Umbilical cord (tissue), 2 donors: ENCODE measurements around the gene PRDM11. TPM values are rescaled to one million over a fixed set of nuclear protein-coding genes. Genes with fewer than 3 reads are reported as not detected.

Source experiments
- DNase-seq: peaks from one replicate; pipeline ENCODE4 v3.0.0-alpha.2; 2015; ENCODE audit warnings: low spot score
- total RNA-seq: library from RNA; depleted of rRNA; stranded (reverse); fragments of >200 nt; gene quantifications from one replicate; pipeline ENCODE4 v1.2.3, GENCODE V29; 2014; ENCODE audit warnings: low replicate concordance; ENCODE audit not compliant: insufficient read depth

The PRDM11 gene
- total RNA-seq, 1 donor from 2014 or later: 14.2 TPM

DNA sequence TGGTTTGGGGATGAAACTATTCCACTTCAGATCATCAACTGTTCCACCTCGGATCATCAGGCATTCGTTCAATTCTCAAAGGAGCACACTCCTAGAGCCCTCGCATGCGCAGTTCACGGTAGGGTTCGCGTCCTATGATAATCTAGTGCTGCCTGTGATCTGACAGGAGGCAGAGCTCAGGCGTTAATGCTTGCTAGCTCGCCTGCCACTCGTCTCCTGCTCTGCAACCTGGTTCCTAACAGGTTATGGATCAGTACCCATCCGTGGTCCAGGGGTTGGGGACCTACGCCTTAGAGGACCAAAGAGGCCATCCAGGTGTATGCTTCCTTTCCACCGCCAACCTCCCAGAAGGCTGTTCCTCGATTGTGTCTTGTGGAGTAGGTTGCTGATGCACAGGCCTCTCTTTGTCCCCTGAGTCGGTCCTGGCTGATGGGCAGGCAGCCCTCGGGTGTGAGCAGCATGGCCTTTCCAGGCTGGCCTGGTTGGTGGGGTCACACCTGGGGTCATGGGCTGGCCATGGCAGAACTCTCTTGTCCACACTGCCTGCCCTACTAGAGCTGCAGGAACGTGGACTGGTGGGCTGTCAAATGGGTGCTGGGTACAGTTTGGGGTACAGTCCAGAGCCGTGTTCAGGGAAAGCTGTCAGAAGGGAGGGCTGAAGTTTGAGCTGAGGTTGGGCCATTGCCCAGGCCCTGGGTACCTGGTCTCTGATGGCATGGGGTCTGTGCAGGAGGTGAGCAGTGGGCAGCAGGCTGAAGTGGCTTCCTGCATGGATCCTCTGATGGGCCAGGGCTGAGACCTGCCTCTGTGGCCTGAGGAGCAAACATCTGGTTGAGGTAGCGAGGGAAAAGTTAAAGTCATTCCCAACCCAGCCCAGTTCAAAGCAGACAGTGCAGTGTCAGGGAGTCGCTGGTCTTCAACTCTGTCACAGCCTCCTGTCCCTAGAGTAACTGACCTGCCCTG is 11.1 kb downstream of the PRDM11 start:
- DNase-seq: peak; percentile 37

DNA sequence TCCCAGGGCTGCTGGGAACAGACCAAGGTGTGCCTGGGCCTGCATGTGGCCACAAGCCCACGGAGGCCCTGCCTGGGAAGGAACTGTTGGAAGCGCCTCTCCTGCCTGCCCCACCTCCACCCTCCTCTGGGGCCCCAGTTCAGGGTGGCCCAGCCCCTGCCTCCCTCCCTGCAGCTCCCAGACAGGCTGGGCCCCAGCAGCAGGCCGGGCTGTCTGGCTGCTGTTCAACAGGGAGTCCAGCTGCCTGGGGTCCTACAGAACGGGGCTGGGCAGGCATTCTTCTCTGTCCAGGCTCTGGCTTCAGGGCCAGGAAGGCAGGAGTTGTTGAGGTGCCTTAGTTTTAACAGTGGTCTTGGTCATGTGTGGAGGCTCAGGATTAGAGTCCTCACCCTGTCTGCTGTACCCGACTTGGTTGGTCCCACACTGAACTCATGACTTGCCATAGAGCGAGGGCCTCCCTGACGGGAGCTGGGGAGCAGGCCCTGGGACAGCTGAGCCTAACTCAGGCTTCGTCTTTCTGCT is 11.8 kb downstream of the PRDM11 start:
- peak; percentile 95 for DNase-seq

DNA sequence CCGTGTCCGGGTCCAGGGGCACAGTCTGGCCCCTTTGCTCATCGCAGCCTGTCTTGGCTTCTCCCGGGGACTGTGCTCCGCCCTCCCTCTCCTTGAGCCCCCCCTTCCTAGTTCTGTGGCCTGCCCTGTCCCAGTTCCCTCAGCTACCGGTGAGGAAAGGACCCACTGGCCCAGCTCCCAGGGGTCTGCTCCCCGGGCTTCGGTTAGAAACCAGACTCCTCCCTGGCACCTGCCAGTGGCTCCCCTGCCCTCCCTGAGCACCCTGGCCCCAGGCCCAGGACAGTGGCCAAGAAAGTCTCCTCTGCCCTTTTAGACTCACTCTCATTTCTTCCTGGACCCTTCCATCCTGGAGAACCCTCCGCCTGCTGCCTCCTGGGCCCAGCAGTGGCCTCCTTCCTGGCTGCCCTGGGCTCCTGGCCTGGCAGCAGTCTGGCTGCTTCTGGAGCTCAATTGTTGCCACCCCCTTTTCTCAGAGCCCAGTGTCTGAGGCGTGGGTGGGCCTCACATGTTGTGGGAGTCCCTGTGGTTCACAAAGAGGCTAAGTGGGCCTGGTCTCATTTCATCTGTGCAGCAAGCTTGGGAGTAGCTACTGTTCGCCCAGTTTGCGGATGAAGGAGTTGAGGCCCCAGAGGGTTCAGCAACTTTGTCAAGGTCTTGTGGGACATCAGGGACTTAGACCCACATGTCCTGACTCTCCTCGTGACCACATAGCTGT is 12.6 kb downstream of the PRDM11 start:
- DNase-seq: no peak

DNA sequence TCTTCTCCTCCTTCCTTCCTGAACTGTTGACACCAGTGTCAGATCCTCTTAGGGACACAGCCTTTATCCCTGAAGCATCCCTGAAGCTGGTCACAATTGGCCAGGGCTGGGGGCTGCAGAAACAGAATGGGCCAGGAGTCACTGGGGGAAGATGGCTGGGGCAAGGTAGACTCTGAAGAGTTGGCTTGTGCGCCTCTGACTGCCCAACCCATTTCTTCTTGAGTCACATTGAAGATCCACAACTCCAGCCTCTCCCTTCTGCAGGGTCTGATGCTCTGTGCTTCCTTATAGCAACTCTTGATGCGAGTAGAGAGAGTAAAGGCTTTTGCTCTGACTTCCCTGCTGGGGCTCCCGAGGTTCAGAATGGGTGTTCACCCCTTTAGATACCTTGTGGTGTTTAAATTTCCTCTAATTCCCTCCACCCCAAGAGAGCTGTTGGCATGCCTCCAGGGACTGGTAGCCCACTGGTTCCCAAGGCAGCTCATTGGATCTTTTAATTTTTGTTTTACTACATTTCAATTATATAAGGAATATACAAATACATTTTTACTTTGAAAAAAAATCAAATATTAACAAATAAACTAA is 13.4 kb downstream of the PRDM11 start:
- DNase-seq: peak; percentile 40

DNA sequence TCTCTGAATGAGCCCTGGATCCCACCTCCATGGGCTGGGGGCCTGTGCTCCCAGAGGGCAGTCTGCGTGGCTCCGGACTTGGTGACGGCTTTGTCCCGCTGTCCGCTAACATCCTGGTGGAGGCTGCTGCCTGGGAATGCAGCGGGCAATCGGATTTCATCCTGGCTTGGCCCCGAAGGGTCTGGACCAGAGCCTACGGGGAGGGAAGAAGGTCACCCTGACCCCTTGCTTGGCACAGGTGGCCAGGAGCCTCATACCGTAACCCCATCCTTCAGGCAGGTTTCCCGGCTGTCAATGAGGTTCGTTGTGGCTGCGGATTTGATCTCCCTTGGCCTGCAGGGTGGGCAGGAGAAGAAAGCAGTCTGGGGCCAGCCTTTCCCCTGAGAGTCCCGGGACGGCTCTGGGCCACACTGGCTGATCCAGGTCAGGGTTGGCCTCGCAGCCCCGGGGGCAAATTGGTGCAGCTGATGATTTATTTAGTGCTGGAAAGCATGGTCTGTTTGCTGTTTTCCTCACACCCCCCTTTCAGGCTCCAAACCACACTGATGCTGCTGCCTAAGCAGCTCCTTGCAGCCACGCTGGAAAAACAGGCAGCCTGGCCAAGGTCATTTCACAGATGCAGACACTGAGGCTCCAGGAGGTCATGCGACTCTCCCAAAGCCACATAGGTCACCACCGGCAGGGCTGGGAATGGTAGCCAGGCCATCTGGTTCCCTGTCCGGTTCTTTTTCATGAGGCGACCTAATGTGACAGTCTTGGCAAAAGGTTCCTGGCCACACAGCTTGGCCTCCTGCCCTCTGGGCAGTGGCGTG is 15.0 kb downstream of the PRDM11 start:
- DNase-seq: no peak

DNA sequence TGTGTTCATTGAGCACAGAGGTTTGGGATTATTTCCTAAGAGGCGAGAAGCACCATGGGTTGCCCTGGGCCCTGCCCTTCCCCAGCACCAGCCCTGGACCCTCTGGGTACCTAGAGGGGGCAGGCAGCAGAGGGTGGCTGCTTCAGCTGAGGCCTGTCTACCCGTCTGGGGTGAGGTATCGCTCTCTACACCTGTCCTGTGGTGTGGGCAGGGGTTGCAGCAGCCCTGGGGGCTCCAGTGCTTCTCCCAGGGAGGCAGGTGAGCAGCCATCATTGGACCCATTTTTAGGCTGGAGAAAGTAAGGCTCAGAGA is 15.6 kb downstream of the PRDM11 start:
- DNase-seq: no peak

DNA sequence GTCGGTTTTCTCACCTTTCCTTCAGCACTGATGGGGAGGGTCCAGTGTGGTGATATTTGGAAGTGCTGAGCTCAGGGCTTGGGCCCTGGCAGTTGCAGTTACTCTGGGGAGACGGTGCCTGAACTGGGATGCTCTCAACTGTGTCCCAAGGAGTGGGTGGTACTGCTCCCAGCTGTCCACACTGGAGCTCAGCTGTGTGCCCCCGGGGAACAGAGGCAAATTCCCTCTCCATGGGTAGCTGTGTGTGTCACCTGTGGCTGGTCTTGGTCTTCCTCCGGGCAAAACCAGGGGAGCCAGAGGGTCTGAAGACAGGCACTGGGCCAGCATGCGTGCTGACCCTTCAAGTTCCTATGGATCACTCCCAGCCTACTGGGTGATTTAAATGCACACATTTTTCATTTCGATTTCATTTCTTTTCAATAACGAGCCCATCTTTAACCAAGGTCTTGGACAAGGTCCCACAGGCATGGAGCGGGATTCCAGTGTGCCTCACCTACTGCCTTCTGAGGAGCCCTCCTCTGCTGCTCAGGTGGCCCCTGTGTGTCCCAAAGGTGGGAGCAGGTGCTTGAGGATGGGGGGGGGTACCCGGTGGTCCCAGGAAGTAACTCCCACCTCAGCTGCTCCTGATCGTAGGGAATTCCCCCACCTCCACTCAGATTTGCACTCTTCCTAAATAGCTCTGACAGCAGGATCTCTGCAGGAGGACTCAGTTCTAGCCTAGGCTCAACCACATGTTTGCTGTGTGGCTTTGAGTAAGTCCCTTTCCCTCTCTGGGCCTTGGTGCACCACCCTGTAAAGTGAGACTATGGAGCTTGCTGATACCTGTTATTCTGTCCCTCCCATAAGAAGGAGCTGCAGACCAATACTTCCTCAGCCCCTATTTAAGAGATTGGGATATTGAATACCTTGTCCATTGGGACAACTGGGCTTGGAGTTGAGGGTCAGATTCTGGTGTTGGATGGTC is 16.8 kb downstream of the PRDM11 start:
- DNase-seq: no peak

DNA sequence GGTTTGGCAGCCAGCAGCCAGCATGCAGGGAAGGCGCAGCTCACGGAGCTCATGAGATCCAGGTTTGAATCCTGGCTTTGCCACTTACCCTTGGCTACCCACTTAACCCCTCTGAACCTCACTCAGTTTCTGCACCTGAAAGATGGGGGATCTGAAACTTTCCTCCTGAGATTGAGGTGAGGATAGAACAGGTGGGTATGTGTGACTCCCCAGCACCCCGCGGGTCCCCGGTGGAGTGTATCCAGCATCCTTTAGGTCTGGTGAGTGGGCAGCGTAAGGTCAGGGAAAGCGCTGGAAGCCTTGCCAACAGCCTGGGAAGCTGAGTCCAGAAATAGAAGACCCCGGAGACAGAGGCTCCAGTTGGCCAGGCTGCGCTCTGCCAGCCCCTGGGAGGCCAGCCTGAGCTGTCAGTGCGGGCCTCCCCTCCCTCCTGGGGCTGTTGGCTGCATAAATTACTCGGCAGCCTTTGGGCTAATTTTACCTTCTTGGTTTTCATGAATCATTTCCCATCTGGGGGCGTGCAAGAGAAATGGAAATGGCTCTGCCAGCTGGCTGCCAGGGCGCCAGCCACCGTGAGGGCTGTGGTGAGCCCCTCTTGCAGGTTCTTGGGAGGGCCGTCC is 17.6 kb downstream of the PRDM11 start:
- no peak for DNase-seq

DNA sequence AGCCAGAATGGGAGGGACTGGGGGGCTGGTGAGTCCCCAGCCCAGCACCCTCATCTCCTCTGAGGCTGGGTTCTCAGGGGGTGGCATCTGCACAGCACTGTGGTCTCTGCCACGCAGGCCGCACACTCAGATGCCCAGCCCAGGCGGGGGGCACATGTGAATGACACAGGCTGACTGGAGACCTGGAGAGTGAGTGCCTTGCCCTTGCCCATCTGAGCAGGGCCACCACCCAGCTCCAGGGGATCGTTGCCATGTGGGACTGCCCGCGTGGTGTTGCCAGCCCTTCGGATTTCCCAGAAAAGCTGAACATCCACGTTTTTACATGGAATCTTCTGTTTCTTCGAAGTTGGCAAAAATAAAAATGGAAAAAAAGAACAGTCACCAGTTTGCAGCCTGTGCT is 18.9 kb downstream of the PRDM11 start:
- DNase-seq: no peak

DNA sequence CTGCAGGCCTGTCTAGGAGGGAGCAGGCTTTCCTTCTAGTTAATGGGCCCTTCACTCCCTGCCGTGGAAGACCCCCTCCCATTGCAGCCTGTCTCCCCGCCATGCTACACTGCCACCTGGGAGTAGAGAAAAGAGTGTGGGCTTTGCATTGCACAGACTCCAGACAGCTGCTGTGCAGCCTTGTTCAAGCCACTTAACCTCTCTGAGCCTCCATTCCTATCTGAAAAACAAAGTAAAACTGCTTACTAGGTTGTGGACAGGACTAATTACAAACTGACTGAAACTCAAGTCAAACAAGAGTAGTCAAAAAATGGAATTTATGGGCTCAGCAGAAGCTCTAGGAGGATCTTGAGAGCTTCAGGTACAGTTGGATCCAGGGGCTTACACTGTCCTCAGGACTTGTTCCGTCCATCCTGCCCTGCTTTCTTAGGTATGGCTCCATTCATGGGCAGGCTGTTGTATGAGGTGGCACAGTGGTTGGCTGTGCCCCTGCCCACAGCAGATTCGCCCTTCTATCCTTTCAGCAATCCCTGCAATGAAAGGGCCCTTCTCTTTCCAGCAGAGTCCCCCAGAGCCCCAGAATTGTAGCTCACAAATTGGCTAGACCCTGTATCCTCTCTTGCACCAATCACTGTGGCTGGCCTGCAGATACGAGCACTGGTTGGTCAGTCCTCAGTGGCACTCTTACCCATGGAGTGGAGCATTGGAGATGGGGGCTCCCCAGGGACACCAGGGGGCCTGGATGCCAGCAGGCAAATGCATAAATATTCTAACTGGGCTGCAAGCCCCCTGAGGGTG is 19.6 kb downstream of the PRDM11 start:
- no peak for DNase-seq

DNA sequence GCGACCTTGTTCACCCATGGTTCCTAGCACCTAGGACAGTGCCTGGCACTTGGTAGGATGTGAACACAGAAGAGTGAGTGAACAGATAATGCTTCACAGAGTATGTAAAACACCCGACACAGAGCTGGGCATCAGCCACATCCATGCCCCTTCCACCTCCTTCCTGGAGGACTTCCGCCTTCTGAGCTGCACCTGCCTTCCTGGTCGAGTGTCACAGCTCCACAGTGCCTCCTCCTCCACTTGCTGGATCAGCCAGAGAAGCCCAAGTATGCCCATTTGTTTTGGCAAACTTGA is 20.1 kb downstream of the PRDM11 start:
- no peak for DNase-seq

DNA sequence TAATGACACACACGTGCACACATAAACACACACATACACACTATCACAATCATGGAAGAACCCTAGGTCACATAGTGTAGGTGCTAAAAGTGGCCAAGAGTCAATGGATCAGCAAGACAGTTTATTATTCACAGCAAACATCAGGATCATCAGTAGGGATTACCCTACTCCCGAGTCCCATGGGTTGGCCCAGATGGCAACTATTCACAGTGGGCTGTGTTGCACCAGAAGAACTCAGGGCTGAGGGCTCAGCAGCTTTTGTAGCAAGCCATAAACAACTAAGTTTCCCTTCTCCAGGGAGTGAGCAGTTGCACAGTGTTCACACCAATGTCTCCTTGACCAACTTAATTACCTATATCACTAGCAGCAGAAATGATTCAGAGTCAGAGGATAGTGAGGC is 20.8 kb downstream of the PRDM11 start:
- DNase-seq: no peak

DNA sequence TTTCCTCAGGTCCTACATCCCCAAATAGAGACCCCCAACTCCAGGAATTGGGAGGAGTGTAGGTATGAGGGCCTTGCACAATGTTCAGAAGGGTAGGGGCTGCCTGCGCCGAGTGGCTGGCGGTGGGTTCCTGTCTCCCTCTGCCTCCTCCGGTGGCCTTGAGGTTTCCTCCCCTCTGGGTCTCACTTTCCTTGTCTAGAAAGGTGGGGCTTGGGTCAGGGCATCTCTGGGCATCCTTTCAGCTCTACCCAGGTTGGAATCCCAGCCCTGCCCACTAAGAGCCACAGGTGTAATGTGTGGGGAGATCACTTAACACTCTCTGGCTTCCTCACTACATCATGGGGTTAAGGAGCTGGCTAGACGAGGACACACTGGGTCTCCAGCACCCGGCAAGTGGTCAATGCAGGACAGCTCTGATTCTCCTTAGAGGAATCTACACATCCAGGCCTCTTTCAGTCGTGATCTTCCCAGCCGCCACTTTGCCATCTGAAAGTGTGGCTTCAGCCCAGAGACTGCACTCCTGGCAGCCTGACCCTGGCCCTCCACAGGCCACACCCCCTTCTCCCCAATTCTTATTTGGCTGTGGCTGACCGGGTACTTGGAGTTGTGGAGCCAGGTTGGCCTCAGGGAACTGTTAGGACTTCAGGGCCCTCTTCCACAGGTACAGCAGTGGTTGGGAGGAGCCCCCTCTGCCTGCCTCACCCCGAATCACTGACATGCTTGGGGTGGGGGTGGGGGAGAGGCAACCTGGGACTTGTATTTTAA is 22.1 kb downstream of the PRDM11 start:
- no peak for DNase-seq

DNA sequence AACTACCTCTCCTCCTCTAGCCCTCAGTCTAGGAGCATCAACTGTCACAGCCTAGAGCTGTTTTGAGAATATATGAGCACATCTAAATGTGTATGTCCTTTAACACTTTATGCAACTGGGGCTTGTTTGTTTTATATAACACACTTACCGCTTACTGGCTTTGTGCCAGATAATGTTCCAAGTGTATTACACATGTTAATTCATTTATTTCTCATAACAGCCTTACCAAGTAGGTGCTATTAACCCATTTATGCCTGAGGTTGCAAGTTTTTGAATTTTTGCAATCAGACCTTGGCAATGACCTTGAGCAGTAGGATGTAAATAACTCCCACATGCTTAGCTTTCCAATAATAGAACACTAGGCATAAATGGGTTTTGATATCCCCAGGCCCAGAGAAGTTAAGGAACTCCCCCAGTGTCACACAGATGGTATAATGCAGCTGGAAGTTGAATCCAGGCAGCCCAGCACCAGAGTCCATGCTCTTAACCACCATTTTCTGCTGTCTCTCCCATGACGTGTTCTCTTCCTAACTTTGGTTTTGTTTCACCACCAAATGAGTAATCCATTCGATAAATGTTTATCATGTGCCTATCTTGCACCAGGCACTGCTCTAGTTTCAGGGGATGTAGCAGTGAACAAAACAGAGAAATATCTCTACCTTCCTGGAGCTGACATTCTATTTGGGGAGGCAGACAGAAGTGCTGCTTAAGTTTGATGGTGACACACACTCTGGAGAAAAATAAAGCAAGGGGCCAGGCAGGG is 23.1 kb downstream of the PRDM11 start:
- no peak for DNase-seq

DNA sequence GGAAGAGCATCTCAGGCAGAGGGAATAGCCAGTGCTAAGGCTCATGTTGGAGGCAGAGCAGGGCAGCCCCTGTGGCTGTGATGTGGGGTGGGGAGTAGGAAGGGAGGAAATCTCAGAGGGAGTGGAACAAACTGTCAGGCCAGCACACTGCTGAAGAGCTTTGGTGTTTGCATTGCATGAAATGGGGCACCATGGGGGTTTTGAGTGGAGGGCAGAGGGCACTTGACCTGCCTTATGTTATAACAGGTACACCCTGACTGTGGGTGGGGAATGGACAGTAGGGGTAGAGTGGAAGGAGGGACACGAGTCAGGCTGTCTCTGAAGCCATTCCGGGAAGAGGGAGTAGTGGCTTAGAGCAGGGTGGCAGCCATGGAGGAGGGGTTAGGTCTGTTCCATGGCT is 24.0 kb downstream of the PRDM11 start:
- no peak for DNase-seq

DNA sequence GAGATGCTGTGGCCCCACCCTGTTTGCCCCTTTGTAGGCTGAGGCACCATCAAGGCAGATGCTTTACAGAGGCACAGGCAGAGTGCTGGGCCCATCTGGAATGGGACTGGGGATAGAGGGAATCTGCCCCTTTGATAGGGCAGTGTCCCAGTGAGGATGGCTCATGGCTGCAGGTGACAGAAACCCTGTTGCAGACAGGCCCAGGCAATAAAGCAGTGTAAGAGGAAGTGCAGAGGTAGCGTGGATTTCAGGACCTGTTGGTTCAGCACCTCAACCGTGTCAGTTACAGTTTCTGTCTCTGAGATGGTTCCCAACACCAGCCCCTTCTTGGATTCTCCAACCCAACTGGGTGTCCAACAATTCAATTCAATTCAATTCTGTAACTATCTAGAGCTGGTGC is 25.1 kb downstream of the PRDM11 start:
- DNase-seq: no peak

DNA sequence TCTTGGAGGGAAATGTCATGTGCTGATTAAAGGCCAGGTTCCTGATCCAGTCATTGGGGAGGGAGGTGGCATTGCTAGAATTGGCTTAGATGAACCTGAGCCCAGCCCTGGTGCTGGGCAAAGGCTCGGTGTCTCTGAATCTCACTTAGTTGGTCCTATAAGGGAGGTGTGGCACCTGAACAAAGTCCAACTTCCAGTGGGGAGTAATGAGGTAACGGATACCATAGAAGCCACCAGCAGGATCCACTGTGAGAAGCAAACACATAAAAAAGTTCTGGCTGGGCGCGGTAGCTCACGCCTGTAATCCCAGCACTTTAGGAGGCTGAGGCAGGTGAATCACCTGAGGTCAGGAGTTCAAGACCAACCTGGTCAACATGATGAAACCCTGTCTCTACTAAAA is 26.6 kb downstream of the PRDM11 start:
- no peak for DNase-seq
